A673 (cell line): ENCODE measurements around the gene TECTA.

Source experiments
- CTCF ChIP-seq: fragments of 300-800, 200-600 bp; sonication (generic); conservative IDR thresholded peaks from 2 replicates; pipeline ENCODE4 v1.5.1; 2017; ENCODE audit warnings: low read depth, mild to moderate bottlenecking, antibody characterized with exemption, low read length, moderate library complexity, mixed read lengths
- EZH2 ChIP-seq: fragments of 200-600 bp; sonication (generic); IDR thresholded peaks from 2 replicates; pipeline ENCODE4 v1.6.1; 2017; ENCODE audit warnings: borderline replicate concordance, low read depth, mild to moderate bottlenecking, mixed read lengths, antibody characterized with exemption, low read length; ENCODE audit not compliant: poor library complexity, severe bottlenecking

DNA sequence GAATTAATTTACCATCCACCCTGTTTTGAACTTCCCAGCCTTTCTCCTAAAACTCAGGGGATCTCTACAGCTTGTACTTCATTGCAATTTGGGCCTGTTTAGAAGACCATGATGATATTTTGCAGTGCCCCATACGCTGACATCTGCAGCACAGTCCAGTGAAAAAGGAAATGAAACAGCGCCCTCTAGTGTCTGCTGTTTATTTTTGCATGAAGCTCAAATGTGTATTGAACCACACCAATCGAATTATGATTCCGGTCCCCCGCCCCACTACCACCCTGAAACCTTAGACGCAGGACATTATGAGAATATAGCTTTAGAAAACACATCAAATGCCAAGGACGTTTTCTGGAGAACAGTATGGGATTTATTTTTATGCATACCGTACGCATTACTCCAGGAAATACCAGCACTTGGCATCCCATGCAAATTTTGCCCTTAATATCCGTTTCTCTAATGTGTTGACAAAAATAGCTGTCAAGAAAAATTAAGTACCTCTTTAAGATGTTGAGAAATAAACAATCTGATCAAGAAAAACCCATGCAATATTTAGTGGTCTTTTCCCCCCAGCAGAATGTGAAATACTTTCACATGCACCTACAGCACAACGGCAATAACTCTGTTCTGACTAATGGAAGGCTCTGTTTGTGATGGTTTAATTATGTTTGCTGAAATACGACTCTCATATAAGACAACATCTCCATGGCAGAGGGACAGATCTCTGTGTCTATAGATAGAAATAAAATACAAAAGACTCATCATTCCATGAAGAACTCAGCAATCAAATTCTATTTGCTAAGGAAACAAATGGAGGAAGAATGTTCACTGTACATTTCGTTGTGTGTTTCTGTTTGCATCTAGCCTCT, 93.9 kb downstream of the TECTA start:
- peak; percentile 91 for TF ChIP-seq CTCF
- no peak for TF ChIP-seq EZH2
